TTC549 (cell line): ENCODE results near the gene ITGAV.

ENCODE experiments used
- FAIRE-seq: peaks from 2 replicates; lab custom pipeline; 2012; peaks lifted over from hg19 to GRCh38; lab: Jason Lieb, UNC

The ITGAV gene

DNA sequence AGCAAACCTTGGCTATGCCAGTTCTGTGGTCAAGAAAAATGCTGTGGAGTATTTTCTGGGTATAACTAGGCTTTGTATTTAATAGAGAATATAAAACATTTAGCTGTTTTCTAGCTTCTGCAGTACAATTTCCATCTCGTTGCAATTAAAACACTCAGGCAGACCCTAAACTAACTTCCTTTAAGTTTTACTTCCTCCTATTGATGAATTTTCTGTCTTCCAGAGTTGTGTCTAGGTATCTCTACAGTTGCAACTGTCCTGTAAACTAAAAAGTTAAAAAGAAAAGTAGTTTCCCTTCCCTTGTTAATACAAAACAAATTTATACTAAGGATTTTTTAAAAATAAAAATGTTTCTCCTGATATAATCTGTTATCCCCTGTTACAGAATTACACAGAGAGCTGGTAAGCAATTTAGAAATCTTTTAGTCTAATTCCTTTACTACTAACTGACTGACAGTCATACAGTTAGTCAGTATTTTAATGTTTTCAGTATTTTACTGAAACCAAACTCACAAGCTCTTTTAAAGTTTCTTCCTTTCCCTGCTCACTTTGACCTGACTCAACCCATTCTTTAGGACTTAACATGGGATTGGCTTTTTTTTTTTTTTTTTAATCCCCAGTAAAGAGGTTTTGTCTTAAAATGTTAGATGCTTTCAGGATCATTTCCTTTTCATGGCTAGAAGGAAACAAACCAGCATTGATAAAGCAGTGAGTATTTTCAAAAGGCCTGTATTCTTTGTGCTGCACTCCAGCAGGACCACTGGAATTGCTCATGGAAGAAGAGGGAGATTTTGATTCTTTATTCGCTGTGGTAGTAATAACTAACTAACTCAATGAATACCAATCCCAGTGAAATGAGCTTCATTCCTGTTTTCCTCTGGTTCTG lies 22.9 kb downstream of the ITGAV start:
- no peak for FAIRE-seq

GRCh38 chr2:186614373-186614772 lies 24.5 kb downstream of the ITGAV start:
- no peak for FAIRE-seq

DNA sequence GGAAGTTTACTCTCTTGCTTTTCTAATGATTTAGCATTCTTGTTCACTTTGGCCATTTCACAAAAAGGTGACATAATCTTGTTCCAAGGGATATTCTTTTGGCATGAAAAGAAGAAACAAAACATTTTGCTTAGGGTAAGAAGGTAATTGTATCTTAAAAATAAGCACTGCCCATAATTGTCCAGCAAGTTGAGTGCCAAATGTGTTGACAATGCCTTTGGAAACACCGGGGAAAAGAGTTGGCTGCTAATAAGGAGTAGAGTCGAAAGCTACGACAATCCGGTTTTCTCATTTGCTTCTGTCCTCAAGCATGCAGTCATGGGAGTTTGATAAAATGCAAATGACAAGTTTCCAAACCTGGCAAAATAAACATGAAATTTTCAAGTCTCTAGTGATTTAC lies 27.3 kb downstream of the ITGAV start:
- FAIRE-seq = no peak

DNA sequence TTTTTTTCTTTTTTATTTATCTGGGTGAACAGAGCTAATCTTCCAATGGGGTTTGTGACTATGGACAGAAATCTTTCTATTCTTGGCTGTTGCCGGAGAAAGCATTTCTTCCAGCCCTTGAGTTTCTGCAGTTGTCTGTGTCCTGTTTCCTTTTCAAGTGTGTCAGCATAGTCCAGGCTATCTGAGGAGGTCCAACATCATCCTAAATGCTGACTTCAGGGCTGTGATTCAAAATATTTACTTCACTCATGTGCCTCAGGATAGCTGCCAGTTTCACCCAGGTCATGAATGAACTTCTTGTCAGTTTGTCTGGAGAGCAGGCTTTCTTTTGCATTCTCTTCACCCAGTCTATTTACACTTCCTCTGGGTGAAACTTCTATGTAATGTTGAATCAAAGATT lies 27.9 kb downstream of the ITGAV start:
- FAIRE-seq = no peak

DNA sequence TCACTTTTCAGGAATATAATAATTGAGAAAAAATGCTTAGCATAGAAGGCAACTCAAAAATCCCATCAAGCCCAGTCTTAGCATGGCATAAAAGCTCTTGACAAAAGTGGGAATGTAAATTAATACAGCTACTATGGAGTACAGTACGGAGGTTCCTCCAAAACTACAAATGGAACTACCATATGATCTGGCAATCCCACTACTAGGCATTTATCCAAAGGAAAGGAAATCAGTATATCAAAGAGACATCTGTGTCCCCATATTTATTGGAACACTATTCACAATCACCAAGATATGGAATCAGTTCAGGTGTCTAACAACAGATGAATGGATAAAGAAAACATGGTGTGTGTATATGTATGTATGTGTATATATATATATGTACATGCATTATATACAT lies 28.8 kb downstream of the ITGAV start:
- FAIRE-seq = no peak

GRCh38 chr2:186623084-186623483 lies 33.2 kb downstream of the ITGAV start:
- no peak for FAIRE-seq

DNA sequence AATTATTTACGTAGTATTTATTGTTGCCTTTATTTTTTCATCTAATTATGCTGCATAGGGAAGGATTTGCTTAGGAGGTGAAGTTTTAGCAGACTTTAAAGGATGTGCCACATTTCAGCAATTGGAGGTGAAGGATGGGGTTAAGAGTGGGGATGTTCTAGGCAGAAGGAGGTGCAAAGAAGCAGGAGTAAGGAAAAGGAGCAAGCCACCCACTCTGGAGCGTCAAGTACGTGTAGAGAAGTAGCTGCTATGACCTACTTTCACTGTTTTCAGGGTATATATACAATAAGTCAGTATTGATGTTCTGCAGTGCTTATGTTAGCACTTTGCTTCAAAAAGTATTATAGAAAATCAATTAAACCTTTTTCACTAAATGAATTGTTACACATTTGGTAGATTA lies 34.4 kb downstream of the ITGAV start:
- no peak for FAIRE-seq

GRCh38 chr2:186629250-186629996 lies 39.6 kb downstream of the ITGAV start:
- no peak for FAIRE-seq

DNA sequence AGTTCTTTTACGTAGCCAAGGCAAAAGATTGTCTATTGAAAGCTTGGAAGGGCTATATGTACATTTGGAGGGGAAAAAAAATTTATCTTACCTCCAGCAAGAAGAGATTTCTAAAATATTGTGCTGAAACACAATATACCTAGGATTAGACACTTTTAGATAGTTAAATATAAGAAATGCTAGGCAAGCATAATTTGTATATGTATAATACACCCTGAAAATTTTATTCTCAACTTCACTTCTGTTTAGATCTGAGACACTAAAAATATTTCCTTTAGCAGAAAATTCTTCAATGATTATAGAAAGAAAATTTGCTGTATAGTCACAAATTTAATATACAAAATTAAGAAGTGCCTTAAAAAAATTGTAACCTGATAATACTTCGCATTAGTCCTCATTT lies 42.6 kb downstream of the ITGAV start:
- no peak for FAIRE-seq

DNA sequence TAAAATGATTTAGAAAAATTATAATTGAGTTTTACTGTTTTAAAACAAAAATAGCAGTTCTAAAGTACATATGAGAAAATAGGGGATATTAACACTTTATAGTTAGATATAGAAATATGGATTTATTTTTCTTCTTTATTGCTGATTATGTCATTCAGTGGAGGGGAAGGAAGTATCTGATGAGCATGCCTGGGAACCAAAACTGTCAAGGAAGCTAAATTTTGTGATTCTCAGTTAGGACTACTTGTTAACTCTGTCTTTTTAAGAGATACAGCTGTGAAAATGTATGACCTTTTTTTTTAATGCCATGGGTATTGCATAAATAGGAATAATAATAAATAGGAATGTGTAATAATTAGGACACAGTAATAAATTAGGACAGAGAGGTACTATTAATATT lies 44.8 kb downstream of the ITGAV start:
- FAIRE-seq = peak; percentile 42

- peak; percentile 70 for FAIRE-seq
Observed at GRCh38 chr2:186636800-186637496, 47.1 kb downstream of the ITGAV start.

- no peak for FAIRE-seq
Observed at GRCh38 chr2:186637497-186637800, 47.6 kb downstream of the ITGAV start.

DNA sequence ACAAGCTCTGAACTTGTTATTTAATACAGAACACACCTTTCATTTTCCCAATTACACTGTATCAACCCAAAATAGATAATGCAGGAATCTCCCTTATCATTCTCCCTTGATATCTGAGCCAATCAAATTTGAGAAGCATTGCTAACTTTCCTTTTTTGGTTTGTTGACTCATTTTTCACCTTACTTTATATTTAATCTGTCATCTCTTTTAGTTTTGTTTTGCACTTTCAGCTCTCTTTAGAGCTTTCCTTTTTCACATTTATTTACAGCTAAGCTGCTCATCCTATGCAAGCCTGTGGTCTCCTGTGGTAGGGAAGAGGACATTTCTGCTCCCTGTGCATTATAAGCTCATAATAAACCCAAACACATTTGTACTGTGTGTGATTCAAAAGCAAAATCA lies 50.1 kb downstream of the ITGAV start:
- no peak for FAIRE-seq

- peak; percentile 68 for FAIRE-seq
Observed at GRCh38 chr2:186641132-186641806, 51.4 kb downstream of the ITGAV start.

- peak; percentile 87 for FAIRE-seq
Observed at GRCh38 chr2:186641807-186642321, 52.0 kb downstream of the ITGAV start.

GRCh38 chr2:186644791-186645190 lies 54.9 kb downstream of the ITGAV start:
- no peak for FAIRE-seq

GRCh38 chr2:186645999-186646398 lies 56.1 kb downstream of the ITGAV start:
- no peak for FAIRE-seq

- no peak for FAIRE-seq
Observed at GRCh38 chr2:186648130-186648529, 58.3 kb downstream of the ITGAV start.

- no peak for FAIRE-seq
Observed at GRCh38 chr2:186653511-186653910, 63.7 kb downstream of the ITGAV start.

- no peak for FAIRE-seq
Observed at GRCh38 chr2:186659383-186659782, 69.5 kb downstream of the ITGAV start.

DNA sequence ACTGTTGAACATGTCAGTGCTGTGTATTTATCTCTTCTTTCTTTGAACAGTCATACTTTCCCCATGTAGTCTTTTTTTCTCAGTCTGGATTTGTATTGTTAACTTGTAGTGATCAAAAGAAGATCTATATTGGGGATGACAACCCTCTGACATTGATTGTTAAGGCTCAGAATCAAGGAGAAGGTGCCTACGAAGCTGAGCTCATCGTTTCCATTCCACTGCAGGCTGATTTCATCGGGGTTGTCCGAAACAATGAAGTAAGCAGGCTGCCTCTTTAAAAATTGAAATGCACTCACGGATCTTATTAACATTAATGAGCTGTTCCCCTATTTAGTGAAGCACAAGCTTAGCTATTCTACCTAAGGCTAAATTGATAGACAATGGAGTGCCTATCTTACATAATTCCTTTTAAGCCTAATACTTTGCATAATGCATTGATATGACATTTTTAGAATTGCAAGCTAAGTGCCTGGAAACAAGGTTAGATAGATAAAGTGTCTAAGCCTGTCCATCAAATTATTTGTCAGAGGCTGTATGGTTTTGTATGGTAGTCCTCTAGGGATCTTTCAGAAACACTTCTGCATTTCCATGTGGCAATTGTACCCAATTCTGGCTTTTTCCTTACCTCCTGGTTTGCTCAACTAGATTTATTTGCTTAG lies 74.7 kb downstream of the ITGAV start:
- FAIRE-seq = no peak

DNA sequence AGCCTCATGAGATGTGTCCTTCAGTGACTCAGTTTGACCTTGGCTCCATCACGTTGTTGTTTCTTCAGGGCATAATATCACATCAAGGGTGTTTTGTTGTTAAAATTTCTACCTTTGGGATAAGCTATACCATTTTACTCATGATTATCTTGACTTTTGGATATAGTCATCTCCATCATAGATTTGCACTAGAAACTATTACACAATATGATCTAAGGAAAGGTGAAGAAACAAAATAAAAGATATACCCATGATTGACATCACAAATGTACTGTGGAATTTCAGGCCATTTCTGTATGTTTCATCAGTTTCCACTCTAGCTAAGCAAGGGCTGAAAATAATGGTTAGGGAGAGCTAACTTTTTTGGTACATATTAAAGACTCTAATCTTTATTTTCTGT lies 79.3 kb downstream of the ITGAV start:
- FAIRE-seq = no peak
